ENCODE measurements around the gene MYH3. TPM values are rescaled to one million over a fixed set of nuclear protein-coding genes. Genes with fewer than 3 reads are reported as not detected.

MYH3 gene
- polyA plus RNA-seq (2011; rRNA removed) (0.31 and 0.66 TPM in 2 replicates), polyA minus RNA-seq (2011; rRNA and poly(A)+ RNA removed) (0.83 and 1.6 TPM in 2 replicates)

- no peak for TF ChIP-seq CTCF (IDR thresholded peaks at IDR 0.05; ENCODE audit: low read depth, low read length)
- ChIA-PET POLR2A (no interaction called here), CTCF (interaction anchor here (1.9 kb wide), 1 partner anchor 11 kb away, joined by 5 read pairs; no protein-coding TSS in a partner anchor)
- Histone ChIP-seq H3K27ac (ENCODE audit: low read depth, low read length) (no peak within 1 kb of the TSS), H3K9me3 (ENCODE audit: control insufficient read depth, insufficient read depth, low read length) (no peaks in the 10 kb centered on the region), H3K4me3 (ENCODE audit: low read depth, low read length) (no peak within 1 kb of the TSS), H3K27me3 (ENCODE audit: control insufficient read depth, insufficient read depth, low read length) (no peaks in the 10 kb centered on the region)
- DNase-seq (ENCODE audit: low read depth, low spot score), result no peak
These were observed at the start of gene MYH3 for GRCh38 chr17:10657148-10657547. Gene MYH3 (minus strand): TSS chr17:10657309. CDS start chr17:10655064, 2,245 bp downstream.

- ChIA-PET CTCF (no interaction called here), POLR2A (no interaction called here)
- Histone ChIP-seq H3K4me3 (ENCODE audit: low read depth, low read length) (no peak overlapping the region), H3K27ac (ENCODE audit: low read depth, low read length) (no peak overlapping the region), H3K27me3 (ENCODE audit: control insufficient read depth, insufficient read depth, low read length) (no peaks in the 10 kb centered on the region), H3K9me3 (ENCODE audit: control insufficient read depth, insufficient read depth, low read length) (no peaks in the 10 kb centered on the region)
- no peak for DNase-seq (ENCODE audit: low read depth, low spot score)
- no peak for TF ChIP-seq CTCF (IDR thresholded peaks at IDR 0.05; ENCODE audit: low read depth, low read length)
These were observed 48.6 kb upstream of the MYH3 start for GRCh38 chr17:10705727-10706126.

GRCh38 chr17:10702574-10702973 lies 45.5 kb upstream of the MYH3 start:
- POLR2A ChIA-PET, result no interaction called here
- H3K27me3 ChIP-seq (ENCODE audit: control insufficient read depth, insufficient read depth, low read length), result no peaks in the 10 kb centered on the region
- H3K4me3 ChIP-seq (ENCODE audit: low read depth, low read length), result no peak overlapping the region
- no peak overlapping the region for H3K27ac ChIP-seq (ENCODE audit: low read depth, low read length)
- H3K9me3 ChIP-seq (ENCODE audit: control insufficient read depth, insufficient read depth, low read length), result no peaks in the 10 kb centered on the region
- CTCF ChIA-PET, result no interaction called here
- no peak for TF ChIP-seq CTCF (IDR thresholded peaks at IDR 0.05; ENCODE audit: low read depth, low read length)
- no peak for DNase-seq (ENCODE audit: low read depth, low spot score)

GRCh38 chr17:10699856-10700255 lies 42.7 kb upstream of the MYH3 start:
- ChIA-PET CTCF (interaction anchor here (0.7 to 2.1 kb wide), 6 partner anchors 37 to 85 kb away, joined by 3 to 7 read pairs (median 3); no protein-coding TSS in a partner anchor), POLR2A (no interaction called here)
- no peak overlapping the region for H3K4me3 ChIP-seq (ENCODE audit: low read depth, low read length)
- TF ChIP-seq CTCF (IDR thresholded peaks at IDR 0.05; ENCODE audit: low read depth, low read length), result no peak
- no peaks in the 10 kb centered on the region for H3K27me3 ChIP-seq (ENCODE audit: control insufficient read depth, insufficient read depth, low read length)
- no peak overlapping the region for H3K27ac ChIP-seq (ENCODE audit: low read depth, low read length)
- DNase-seq (ENCODE audit: low read depth, low spot score), result no peak
- H3K9me3 ChIP-seq (ENCODE audit: control insufficient read depth, insufficient read depth, low read length), result peaks cover 4% of the 10 kb centered on the region; the same call in 1 of the 2 replicates

- Histone ChIP-seq H3K9me3 (ENCODE audit: control insufficient read depth, insufficient read depth, low read length) (peaks cover 4% of the 10 kb centered on the region; the same call in 1 of the 2 replicates), H3K27ac (ENCODE audit: low read depth, low read length) (peak overlapping the region; percentile 91), H3K4me3 (ENCODE audit: low read depth, low read length) (peak overlapping the region; percentile 91), H3K27me3 (ENCODE audit: control insufficient read depth, insufficient read depth, low read length) (no peaks in the 10 kb centered on the region)
- POLR2A ChIA-PET, result no interaction called here
- no peak for DNase-seq (ENCODE audit: low read depth, low spot score)
- TF ChIP-seq CTCF (IDR thresholded peaks at IDR 0.05; ENCODE audit: low read depth, low read length), result no peak
- CTCF ChIA-PET, result no interaction called here
These were observed 41.1 kb upstream of the MYH3 start for GRCh38 chr17:10698096-10698818.

All from AG04450 (cell line).